DND-41 (cell line): ENCODE results near the gene PARM1.

Experiments
- ATAC-seq: fragments of 200-7000 bp; cut with Tn5 transposase; 3 replicates; pipeline ENCODE4 v1.9.1; 2021; ENCODE audit warnings: low read depth; ENCODE audit not compliant: insufficient read depth
- DNase-seq: peaks from one replicate; pipeline ENCODE4 v3.0.0-alpha.2; 2020
- H2AFZ ChIP-seq: 2 replicates; pipeline ENCODE4 v1.6.0; 2012; ENCODE audit warnings: low read depth, low read length
- H3K27ac ChIP-seq: 2 replicates; pipeline ENCODE4 v1.5.1; 2012; ENCODE audit warnings: low read length, inconsistent platforms
- H3K27me3 ChIP-seq: fragments of 200-600 bp; sonication (generic); 2 replicates; pipeline ENCODE4 v1.6.0; 2012; ENCODE audit warnings: low read length, mild to moderate bottlenecking, inconsistent platforms; ENCODE audit not compliant: insufficient read depth, poor library complexity
- H3K36me3 ChIP-seq: 2 replicates; pipeline ENCODE4 v1.5.1; 2012; ENCODE audit warnings: low read length, inconsistent platforms; ENCODE audit not compliant: insufficient read depth
- H3K4me1 ChIP-seq: 2 replicates; pipeline ENCODE4 v1.5.1; 2012; ENCODE audit warnings: mild to moderate bottlenecking, low read length; ENCODE audit not compliant: insufficient read depth
- H3K4me2 ChIP-seq: 2 replicates; pipeline ENCODE4 v1.6.0; 2012; ENCODE audit warnings: mild to moderate bottlenecking, moderate library complexity, low read length, inconsistent platforms; ENCODE audit not compliant: insufficient read depth
- H3K4me3 ChIP-seq, 2 experiments: fragments of 200-600 bp in 1 of 2; shearing (Covaris generic) in 1 of 2; 2 replicates each; pipeline ENCODE4 v1.5.1; 2012 to 2016; ENCODE audit warnings: inconsistent platforms in 2 of 2, low read length in 2 of 2, mild to moderate bottlenecking in 2 of 2, low read depth in 1 of 2, moderate library complexity in 1 of 2
- H3K79me2 ChIP-seq: 2 replicates; pipeline ENCODE4 v1.6.0; 2012; ENCODE audit warnings: low read length, inconsistent platforms; ENCODE audit not compliant: insufficient read depth
- H3K9ac ChIP-seq: 2 replicates; pipeline ENCODE4 v1.6.0; 2012; ENCODE audit warnings: low read depth, mild to moderate bottlenecking, inconsistent platforms, low read length, moderate library complexity
- H3K9me3 ChIP-seq: 2 replicates; pipeline ENCODE4 v1.5.1; 2012; ENCODE audit warnings: low read length, moderate library complexity, mild to moderate bottlenecking, inconsistent platforms; ENCODE audit not compliant: insufficient read depth, severe bottlenecking
- H4K20me1 ChIP-seq: 2 replicates; pipeline ENCODE4 v1.6.0; 2012; ENCODE audit warnings: low read length; ENCODE audit not compliant: insufficient read depth
- CTCF ChIP-seq: IDR thresholded peaks from 2 replicates; pipeline ENCODE4 v1.5.1; 2012; ENCODE audit warnings: borderline replicate concordance, low read length, moderate library complexity, mild to moderate bottlenecking; ENCODE audit not compliant: poor library complexity, severe bottlenecking; ENCODE audit errors: extremely low read depth
- EZH2 ChIP-seq: IDR thresholded peaks from 3 replicates; pipeline ENCODE4 v1.6.1; 2012; ENCODE audit warnings: borderline replicate concordance, low read depth, mild to moderate bottlenecking, moderate library complexity, low read length, inconsistent platforms; ENCODE audit not compliant: severe bottlenecking

The PARM1 gene

DNA sequence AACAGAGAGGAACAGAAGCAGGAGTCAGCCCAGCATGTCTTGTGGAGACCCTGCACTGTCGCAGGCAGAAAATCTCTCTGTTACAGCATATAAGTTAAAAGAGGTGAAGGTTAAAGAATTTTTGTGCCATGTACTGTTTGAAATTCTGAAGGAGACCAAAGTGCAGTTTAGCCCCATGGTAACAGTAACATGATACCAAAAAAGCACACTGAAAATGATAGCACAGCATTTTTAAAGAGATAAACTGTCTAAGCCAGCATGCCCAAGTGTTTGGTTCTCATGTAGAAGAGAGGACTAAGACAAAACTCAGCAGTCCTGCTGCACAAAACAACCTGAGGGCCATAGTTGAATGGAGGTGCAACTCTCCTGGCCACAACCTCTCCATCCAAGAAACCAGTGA lies 41.9 kb upstream of the PARM1 start:
- H3K36me3 ChIP-seq, result no peaks in the 10 kb centered on the region
- H3K27ac ChIP-seq, result no peak overlapping the region
- no peak overlapping the region for H3K9ac ChIP-seq
- DNase-seq, result no peak
- TF ChIP-seq CTCF (no peak), EZH2 (no peak)
- no peaks in the 10 kb centered on the region for H4K20me1 ChIP-seq
- ATAC-seq, result no peak
- H3K4me3 ChIP-seq, result no peak overlapping the region
- no peaks in the 10 kb centered on the region for H3K9me3 ChIP-seq
- H3K4me1 ChIP-seq, result no peaks in the 10 kb centered on the region
- H3K27me3 ChIP-seq, result no peaks in the 10 kb centered on the region
- H3K79me2 ChIP-seq, result no peaks in the 10 kb centered on the region
- H2AFZ ChIP-seq, result no peak overlapping the region
- H3K4me2 ChIP-seq, result no peak overlapping the region

DNA sequence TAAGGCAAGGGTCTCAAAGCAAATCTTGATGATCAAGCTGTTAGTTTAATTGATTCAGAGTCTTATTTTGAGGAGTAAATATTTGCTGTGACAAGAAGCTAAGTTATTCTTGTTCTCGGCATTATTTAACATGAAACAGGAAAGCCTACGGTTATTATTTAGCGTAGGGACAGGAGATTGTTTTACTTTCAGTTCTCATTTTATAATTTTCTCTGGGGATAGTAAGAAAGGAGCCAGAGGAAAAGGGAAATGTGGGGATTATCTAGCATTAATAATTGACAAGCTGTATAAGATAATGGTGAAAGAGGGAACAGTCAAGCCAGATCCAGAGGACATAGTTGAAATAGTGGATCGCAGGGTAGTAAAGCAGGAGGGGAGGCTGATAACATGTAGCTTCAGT lies 39.7 kb upstream of the PARM1 start:
- no peak for TF ChIP-seq EZH2
- no peak for TF ChIP-seq CTCF
- H3K79me2 ChIP-seq, result no peaks in the 10 kb centered on the region
- no peak overlapping the region for H3K4me2 ChIP-seq
- no peak overlapping the region for H3K4me3 ChIP-seq
- H3K9ac ChIP-seq, result no peak overlapping the region
- H3K9me3 ChIP-seq, result no peaks in the 10 kb centered on the region
- H4K20me1 ChIP-seq, result no peaks in the 10 kb centered on the region
- H3K4me1 ChIP-seq, result no peaks in the 10 kb centered on the region
- H3K27ac ChIP-seq, result no peak overlapping the region
- no peaks in the 10 kb centered on the region for H3K27me3 ChIP-seq
- ATAC-seq (no peak), DNase-seq (no peak)
- no peak overlapping the region for H2AFZ ChIP-seq
- no peaks in the 10 kb centered on the region for H3K36me3 ChIP-seq

DNA sequence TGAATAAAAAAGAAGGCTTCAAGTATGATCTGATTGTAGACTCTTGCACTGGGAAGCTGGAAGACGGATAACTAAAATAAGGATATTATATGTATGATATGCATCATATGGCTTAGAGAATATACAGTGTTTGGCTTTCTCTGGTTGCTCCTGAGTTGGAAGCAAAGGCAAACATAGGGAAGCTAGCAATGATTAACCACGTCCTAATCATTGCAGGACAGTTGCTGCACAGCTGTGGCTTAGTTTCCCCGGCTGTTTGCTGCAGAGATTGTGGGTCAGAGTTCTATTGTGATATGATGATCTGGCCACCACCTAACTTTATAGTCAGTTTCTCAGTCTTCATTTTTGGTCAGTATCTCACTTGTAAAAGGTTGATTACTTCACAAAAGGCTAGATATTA lies 36.3 kb upstream of the PARM1 start:
- Histone ChIP-seq H3K27me3 (no peaks in the 10 kb centered on the region), H2AFZ (no peak overlapping the region), H3K9me3 (no peaks in the 10 kb centered on the region), H3K4me3 (no peak overlapping the region), H3K4me1 (no peaks in the 10 kb centered on the region), H3K4me2 (no peak overlapping the region), H3K27ac (no peak overlapping the region), H3K36me3 (no peaks in the 10 kb centered on the region), H3K79me2 (no peaks in the 10 kb centered on the region), H3K9ac (no peak overlapping the region), H4K20me1 (no peaks in the 10 kb centered on the region)
- ATAC-seq, result no peak
- TF ChIP-seq CTCF, result no peak
- TF ChIP-seq EZH2, result no peak
- no peak for DNase-seq

DNA sequence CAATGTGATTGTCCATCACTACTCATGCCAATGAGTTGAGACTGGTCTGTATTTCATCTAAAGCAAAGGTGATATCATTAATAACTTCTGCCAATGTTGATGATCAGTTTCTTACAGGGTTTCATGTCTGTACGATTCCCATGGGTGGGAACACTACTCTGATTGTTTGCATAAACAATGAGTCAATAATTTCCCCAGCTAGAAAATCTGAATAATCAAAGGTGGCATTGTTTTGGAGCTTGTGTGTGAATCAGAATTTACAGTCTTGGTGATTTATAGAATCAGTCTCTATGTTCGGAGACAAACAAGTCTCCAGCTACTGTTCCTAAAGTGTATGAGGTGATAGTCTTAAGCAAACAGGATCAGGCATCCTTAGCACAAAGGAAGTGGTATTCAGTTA lies 35.5 kb upstream of the PARM1 start:
- no peaks in the 10 kb centered on the region for H3K79me2 ChIP-seq
- no peaks in the 10 kb centered on the region for H3K9me3 ChIP-seq
- H3K9ac ChIP-seq, result no peak overlapping the region
- no peak overlapping the region for H3K4me3 ChIP-seq
- H3K4me2 ChIP-seq, result no peak overlapping the region
- DNase-seq, result no peak
- TF ChIP-seq EZH2 (no peak), CTCF (no peak)
- H3K27ac ChIP-seq, result no peak overlapping the region
- no peaks in the 10 kb centered on the region for H4K20me1 ChIP-seq
- no peaks in the 10 kb centered on the region for H3K4me1 ChIP-seq
- no peaks in the 10 kb centered on the region for H3K36me3 ChIP-seq
- H2AFZ ChIP-seq, result no peak overlapping the region
- no peaks in the 10 kb centered on the region for H3K27me3 ChIP-seq
- no peak for ATAC-seq
